SH-SY5Y (cell line): Measurements from ENCODE around the gene ACO2.

Experiments
- GATA2 ChIP-seq: IDR thresholded peaks from 2 replicates; pipeline ENCODE4 v1.6.1; 2011; ENCODE audit warnings: mild to moderate bottlenecking, low read depth, low read length
- GATA3 ChIP-seq: IDR thresholded peaks from 2 replicates; pipeline ENCODE4 v1.6.1; 2011; ENCODE audit warnings: low read depth, mild to moderate bottlenecking, low read length, moderate library complexity

- TF ChIP-seq GATA3 = no peak
- TF ChIP-seq GATA2 = no peak
These were observed 88.7 kb downstream of the ACO2 start for GRCh38 chr22:41557401-41558240.
